Measurements from ENCODE around the gene MOXD1.

DNA sequence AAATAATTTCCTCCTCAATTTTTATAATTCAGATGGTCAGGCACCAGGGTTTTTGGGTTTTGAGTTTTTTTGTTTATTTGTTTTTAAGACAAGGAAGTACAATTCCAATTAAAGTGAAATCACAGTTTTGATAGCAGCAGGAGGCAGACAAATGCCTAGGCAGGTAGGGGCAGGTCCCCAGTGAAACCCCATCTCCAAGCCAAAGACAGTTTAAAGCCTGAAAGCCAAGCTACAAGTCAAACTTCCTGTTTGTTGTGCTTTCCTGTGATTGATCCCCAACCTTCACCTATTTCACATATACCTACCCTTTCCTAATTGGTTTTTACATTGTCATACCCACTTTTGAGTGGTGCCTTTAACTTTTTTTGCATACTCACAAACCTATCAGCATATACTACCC is 149.6 kb downstream of the MOXD1 start:
- TF ChIP-seq EP300 (IDR thresholded peaks at IDR 0.05; ENCODE audit: borderline replicate concordance in 1 of 2, low read depth in 1 of 2, low read length in 1 of 2) (no peak), CTCF (IDR thresholded peaks at IDR 0.05) (no peak), YY1 (IDR thresholded peaks at IDR 0.05; ENCODE audit: low read depth) (no peak), MAX (IDR thresholded peaks at IDR 0.05; ENCODE audit: low read depth) (no peak), FOXJ3 (CRISPR knock-in tag; IDR thresholded peaks at IDR 0.05) (no peak), TAF1 (IDR thresholded peaks at IDR 0.05; ENCODE audit: borderline replicate concordance, low read depth, low read length) (no peak), CHD2 (IDR thresholded peaks at IDR 0.05; ENCODE audit: low read length, partially characterized antibody) (no peak), NFIC (IDR thresholded peaks at IDR 0.05; ENCODE audit: borderline replicate concordance) (no peak)

Measured in SK-N-SH (cell line).